HepG2 (cell line): ENCODE results near the gene CDC20. TPM values are rescaled to one million over a fixed set of nuclear protein-coding genes. Genes with fewer than 3 reads are reported as not detected.

ENCODE experiments used
- ATAC-seq: fragments of 200-7000 bp; cut with Tn5 transposase; 3 replicates; pipeline ENCODE4 v1.9.1; 2020; ENCODE audit warnings: mild to moderate bottlenecking, moderate library complexity
- BruUV-seq: library from RNA; stranded (reverse); fragments of 400-500 nt; replicated peaks from 2 replicates; lab custom pipeline; 2021; lab: Mats Ljungman, UMichigan
- CTCF ChIA-PET: fragments of 300-600 bp; formaldehyde crosslinking; extraction: SDS; loops from one replicate; lab custom pipeline; 2021; ENCODE audit warnings: low total read pairs, inconsistent platforms, low intra/inter-chr PET ratio; lab: Yijun Ruan, JAX
- POLR2A ChIA-PET: fragments of 350-600 bp; sonication (Branson Sonifier 250); formaldehyde crosslinking; loops from one replicate; lab custom pipeline; 2020; ENCODE audit warnings: antibody characterized with exemption, inconsistent platforms; lab: Yijun Ruan, JAX
- DNase-seq: peaks from one replicate; pipeline ENCODE4 v3.0.0-alpha.2; 2015; ENCODE audit warnings: low spot score
- FAIRE-seq: peaks from 3 replicates; lab custom pipeline; 2011; peaks lifted over from hg19 to GRCh38; lab: Jason Lieb, UNC
- H2AFZ ChIP-seq: one replicate; pipeline ENCODE4 v1.6.1; 2011; ENCODE audit warnings: low read length, inconsistent platforms
- H3K27ac ChIP-seq: fragments of 300-600 bp; 3 replicates; pipeline ENCODE4 v1.8.0; 2011; ENCODE audit warnings: mixed run types, mild to moderate bottlenecking, mixed read lengths, low read length, inconsistent platforms; ENCODE audit not compliant: insufficient read depth; ENCODE audit errors: extremely low read length
- H3K27me3 ChIP-seq, 2 experiments: fragments of 200-600 bp in 1 of 2; 2 replicates in 1 of 2; 3 replicates in 1 of 2; pipeline versions ENCODE4 v1.6.0 to v1.8.0; 2011; ENCODE audit warnings: low read length in 2 of 2, mild to moderate bottlenecking in 2 of 2, moderate library complexity in 2 of 2, inconsistent platforms in 1 of 2; ENCODE audit not compliant: insufficient read depth in 2 of 2, control insufficient read depth in 1 of 2
- H3K36me3 ChIP-seq, 2 experiments: fragments of 200-600 bp in 1 of 2; replicated peaks in 1 of 2; 2 replicates in 1 of 2; 3 replicates in 1 of 2; pipeline versions ENCODE4 v1.5.1 to v1.8.0; 2011; ENCODE audit warnings: low read length in 2 of 2, inconsistent platforms in 1 of 2; ENCODE audit not compliant: insufficient read depth in 2 of 2, control insufficient read depth in 1 of 2
- H3K4me1 ChIP-seq: 2 replicates; pipeline ENCODE4 v1.5.1; 2012; ENCODE audit warnings: low read length, inconsistent platforms; ENCODE audit not compliant: insufficient read depth
- H3K4me2 ChIP-seq: 2 replicates; pipeline ENCODE4 v1.6.0; 2011; ENCODE audit warnings: low read depth, low read length, inconsistent platforms
- H3K4me3 ChIP-seq, 3 experiments: fragments of 200-600 bp in 1 of 3; sonication (generic), shearing (Covaris generic) in 1 of 3; replicated peaks in 1 of 3; 2 replicates each; pipeline ENCODE4 v1.5.1; 2011 to 2016; ENCODE audit warnings: low read length in 3 of 3, inconsistent platforms in 2 of 3, low read depth in 2 of 3, mild to moderate bottlenecking in 2 of 3, control low read depth in 1 of 3, mixed read lengths in 1 of 3; ENCODE audit not compliant: insufficient read depth in 1 of 3
- H3K79me2 ChIP-seq: one replicate; pipeline ENCODE4 v1.6.1; 2011; ENCODE audit warnings: low read length, inconsistent platforms; ENCODE audit not compliant: insufficient read depth
- H3K9ac ChIP-seq: 2 replicates; pipeline ENCODE4 v1.6.0; 2011; ENCODE audit warnings: mild to moderate bottlenecking, low read depth, low read length, inconsistent platforms; ENCODE audit not compliant: insufficient read depth
- H3K9me3 ChIP-seq: 2 replicates; pipeline ENCODE4 v1.5.1; 2012; ENCODE audit warnings: mild to moderate bottlenecking, low read length
- H4K20me1 ChIP-seq: 2 replicates; pipeline ENCODE4 v1.6.0; 2011; ENCODE audit warnings: inconsistent platforms, mild to moderate bottlenecking, low read length, moderate library complexity; ENCODE audit not compliant: insufficient read depth
- CEBPB ChIP-seq: IDR thresholded peaks from 2 replicates; pipeline ENCODE4 v1.6.1; 2011; ENCODE audit warnings: low read depth, low read length, improper control_type of control experiment, borderline replicate concordance
- KLF16 ChIP-seq, 2 experiments: sonication (generic) in 1 of 2; formaldehyde crosslinking in 1 of 2; IDR thresholded peaks; 2 replicates each; pipeline versions ENCODE4 v1.6.1 to v1.8.0; 2016 to 2023; ENCODE audit warnings: missing genetic modification reagents in 2 of 2, missing compliant biosample characterization in 1 of 2
- ZNF709 ChIP-seq: sonication (generic); formaldehyde crosslinking; IDR thresholded peaks from 2 replicates; pipeline ENCODE4 v1.5.0; 2020; ENCODE audit warnings: mild to moderate bottlenecking, missing genetic modification reagents
- WGBS: methylation state at CpG from one replicate; pipeline ENCODE4 v1.1.6; 2017; ENCODE audit warnings: low lambda C conversion rate; 5-methylcytosine and 5-hydroxymethylcytosine counted together
- in situ Hi-C: cut with HindIII; loops from 2 replicates; pipeline ENCODE4 v1.10.0; 2017; ENCODE audit warnings: low pct_unique_long_range_greater_than_20kb; ENCODE audit not compliant: extremely low pct_ligation_motif_present
- intact Hi-C: fragments of 100-400 bp; cut with micrococcal nuclease; formaldehyde crosslinking; loops from one replicate; pipeline ENCODE4 v1.10.0; 2022; ENCODE audit not compliant: unreplicated experiment
- polyA plus RNA-seq, 8 experiments: library from polyadenylated mRNA; depleted of rRNA in 3 of 8; stranded (reverse) in 7 of 8; unstranded in 1 of 8; fragments of >200 nt; fragmentation: Illumina TruSeq in 4 of 8; extraction: Trizol in 4 of 8; gene quantifications; 2 replicates each; pipeline versions ENCODE4 v1.2.1 to v1.2.3, GENCODE V29; 2011 to 2016; ENCODE audit warnings: low read depth in 4 of 8, missing spikeins in 1 of 8, mixed read lengths in 1 of 8; ENCODE audit not compliant: insufficient read depth in 1 of 8
- total RNA-seq, 5 experiments: library from RNA; depleted of rRNA; stranded (reverse); fragments of >200 nt; fragmentation: Illumina TruSeq; extraction: Trizol; gene quantifications; 2 replicates each; pipeline ENCODE4 v1.2.3, GENCODE V29; 2016; ENCODE audit warnings: low read depth in 1 of 5
- TF ChIP-seq, protein P1 (sequence below): IDR thresholded peaks from 2 replicates; pipeline ENCODE4 v1.6.1; 2012; ENCODE audit warnings: low read length, improper control_type of control experiment
- TF ChIP-seq, protein P2 (sequence below), 2 experiments: sonication (generic) in 1 of 2; formaldehyde crosslinking in 1 of 2; IDR thresholded peaks; 2 replicates each; pipeline versions ENCODE4 v1.5.1 to v1.6.1; 2011 to 2020; ENCODE audit warnings: borderline replicate concordance in 1 of 2, low read depth in 1 of 2, low read length in 1 of 2, mild to moderate bottlenecking in 1 of 2, missing genetic modification reagents in 1 of 2, moderate library complexity in 1 of 2

CDC20 gene
- total and polyA plus RNA-seq, 2 of the 13 experiments (the other 11 are each of a cell fraction or from before 2014, with no cell fraction given) = 57.9 to 90.0 TPM

DNA sequence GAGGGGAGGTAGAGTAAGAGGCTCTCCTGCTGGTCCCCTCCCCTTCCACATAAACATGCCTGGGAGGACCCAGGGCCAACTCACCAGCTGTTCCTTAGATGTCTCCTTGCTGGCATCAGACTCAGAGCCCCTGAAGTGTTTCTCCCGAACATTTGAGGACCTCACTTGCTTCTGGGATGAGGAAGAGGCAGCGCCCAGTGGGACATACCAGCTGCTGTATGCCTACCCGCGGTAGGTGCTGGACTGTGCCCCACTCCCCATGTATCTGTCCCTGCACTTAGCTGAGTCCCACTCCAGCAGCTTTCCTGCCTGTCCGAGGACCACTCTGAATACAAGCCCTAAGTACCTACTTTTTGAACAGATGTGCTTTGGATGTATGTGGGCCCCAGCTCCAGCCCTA, 20.8 kb upstream of the CDC20 start (continued):
- TF ChIP-seq, protein P1, sequence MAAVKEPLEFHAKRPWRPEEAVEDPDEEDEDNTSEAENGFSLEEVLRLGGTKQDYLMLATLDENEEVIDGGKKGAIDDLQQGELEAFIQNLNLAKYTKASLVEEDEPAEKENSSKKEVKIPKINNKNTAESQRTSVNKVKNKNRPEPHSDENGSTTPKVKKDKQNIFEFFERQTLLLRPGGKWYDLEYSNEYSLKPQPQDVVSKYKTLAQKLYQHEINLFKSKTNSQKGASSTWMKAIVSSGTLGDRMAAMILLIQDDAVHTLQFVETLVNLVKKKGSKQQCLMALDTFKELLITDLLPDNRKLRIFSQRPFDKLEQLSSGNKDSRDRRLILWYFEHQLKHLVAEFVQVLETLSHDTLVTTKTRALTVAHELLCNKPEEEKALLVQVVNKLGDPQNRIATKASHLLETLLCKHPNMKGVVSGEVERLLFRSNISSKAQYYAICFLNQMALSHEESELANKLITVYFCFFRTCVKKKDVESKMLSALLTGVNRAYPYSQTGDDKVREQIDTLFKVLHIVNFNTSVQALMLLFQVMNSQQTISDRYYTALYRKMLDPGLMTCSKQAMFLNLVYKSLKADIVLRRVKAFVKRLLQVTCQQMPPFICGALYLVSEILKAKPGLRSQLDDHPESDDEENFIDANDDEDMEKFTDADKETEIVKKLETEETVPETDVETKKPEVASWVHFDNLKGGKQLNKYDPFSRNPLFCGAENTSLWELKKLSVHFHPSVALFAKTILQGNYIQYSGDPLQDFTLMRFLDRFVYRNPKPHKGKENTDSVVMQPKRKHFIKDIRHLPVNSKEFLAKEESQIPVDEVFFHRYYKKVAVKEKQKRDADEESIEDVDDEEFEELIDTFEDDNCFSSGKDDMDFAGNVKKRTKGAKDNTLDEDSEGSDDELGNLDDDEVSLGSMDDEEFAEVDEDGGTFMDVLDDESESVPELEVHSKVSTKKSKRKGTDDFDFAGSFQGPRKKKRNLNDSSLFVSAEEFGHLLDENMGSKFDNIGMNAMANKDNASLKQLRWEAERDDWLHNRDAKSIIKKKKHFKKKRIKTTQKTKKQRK = no peak
- no peak for TF ChIP-seq ZNF709
- TF ChIP-seq, protein P2, sequence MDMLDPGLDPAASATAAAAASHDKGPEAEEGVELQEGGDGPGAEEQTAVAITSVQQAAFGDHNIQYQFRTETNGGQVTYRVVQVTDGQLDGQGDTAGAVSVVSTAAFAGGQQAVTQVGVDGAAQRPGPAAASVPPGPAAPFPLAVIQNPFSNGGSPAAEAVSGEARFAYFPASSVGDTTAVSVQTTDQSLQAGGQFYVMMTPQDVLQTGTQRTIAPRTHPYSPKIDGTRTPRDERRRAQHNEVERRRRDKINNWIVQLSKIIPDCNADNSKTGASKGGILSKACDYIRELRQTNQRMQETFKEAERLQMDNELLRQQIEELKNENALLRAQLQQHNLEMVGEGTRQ (IDR thresholded peaks at IDR 0.05; ENCODE audit: low read depth, low read length) = no peak
- TF ChIP-seq, protein P2 (CRISPR knock-in tag; IDR thresholded peaks at IDR 0.05; ENCODE audit: borderline replicate concordance) = no peak

DNA sequence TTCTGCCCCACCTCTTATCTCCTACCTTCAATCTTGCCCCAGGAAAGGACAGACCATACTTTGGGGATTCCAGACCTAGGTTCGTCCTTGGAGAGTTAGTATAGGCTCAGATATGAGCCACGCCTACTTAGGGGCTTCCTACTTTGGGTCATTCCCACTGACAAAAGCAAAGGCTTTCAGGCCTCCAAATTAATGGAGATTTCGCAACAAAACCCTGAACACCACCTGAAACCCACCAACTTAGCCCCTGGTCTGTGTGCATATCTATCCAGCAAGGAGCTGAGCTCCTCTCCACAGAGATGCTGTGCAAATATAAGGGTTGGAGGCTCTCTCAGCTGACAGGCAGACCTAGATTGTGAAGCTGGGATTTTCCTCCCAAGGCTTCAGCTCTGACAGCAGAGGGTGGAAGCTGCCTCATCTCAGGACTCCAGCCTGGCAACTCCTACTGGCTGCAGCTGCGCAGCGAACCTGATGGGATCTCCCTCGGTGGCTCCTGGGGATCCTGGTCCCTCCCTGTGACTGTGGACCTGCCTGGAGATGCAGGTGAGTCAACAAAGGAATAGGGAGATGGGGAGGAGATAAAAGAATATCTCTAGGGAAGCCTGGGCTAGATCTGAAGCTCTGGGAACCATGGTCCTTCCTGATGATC, 19.1 kb upstream of the CDC20 start:
- Histone ChIP-seq H3K27ac (no peak overlapping the region), H2AFZ (no peak overlapping the region), H3K36me3 (no peaks in the 10 kb centered on the region), H3K79me2 (no peaks in the 10 kb centered on the region), H3K4me1 (peaks cover 43% of the 10 kb centered on the region), H4K20me1 (no peaks in the 10 kb centered on the region), H3K27me3 (no peaks in the 10 kb centered on the region), H3K4me2 (peak overlapping the region; percentile 46), H3K4me3 (no peak overlapping the region), H3K9me3 (no peaks in the 10 kb centered on the region), H3K9ac (no peak overlapping the region)
- CTCF ChIA-PET = no interaction called here
- in situ Hi-C loops (no loop called here), intact Hi-C loops (loop anchor here (2.0 kb wide), 1 partner anchor 63 kb away; no protein-coding TSS in a partner anchor)
- POLR2A ChIA-PET = interaction anchor here (1.4 kb wide), 1 partner anchor 9 kb away, joined by 4 read pairs; no protein-coding TSS in a partner anchor
- ATAC-seq (no peak), FAIRE-seq (no peak), DNase-seq (no peak)
- WGBS = 60% methylated on average over 6 of the region's 6 CpGs
- peak; percentile 60 for TF ChIP-seq CEBPB
- TF ChIP-seq KLF16 (CRISPR knock-in tag; IDR thresholded peaks at IDR 0.05) = no peak
- BruUV-seq = no TSS peak
